Measurements from ENCODE around the gene TMEM51. TPM values are rescaled to one million over a fixed set of nuclear protein-coding genes. Genes with fewer than 3 reads are reported as not detected.

Gene TMEM51
- polyA plus RNA-seq, 1 experiment = 28.6 TPM

GRCh38 chr1:15231714-15232201 is 78.2 kb downstream of the TMEM51 start:
- H3K4me3 ChIP-seq (ENCODE audit: low read depth, low read length) = no peak overlapping the region
- ChIA-PET POLR2A (no interaction called here), CTCF (interaction anchor here (0.6 kb wide), 1 partner anchor 33 kb away, joined by 3 read pairs; no protein-coding TSS in a partner anchor)
- no peak for TF ChIP-seq CTCF (IDR thresholded peaks at IDR 0.05; ENCODE audit: low read depth, low read length)
- H3K9me3 ChIP-seq (ENCODE audit: control insufficient read depth, insufficient read depth, low read length) = no peaks in the 10 kb centered on the region
- no peak for DNase-seq (ENCODE audit: low read depth, low spot score)
- no peak overlapping the region for H3K27ac ChIP-seq (ENCODE audit: low read depth, low read length)
- H3K27me3 ChIP-seq (ENCODE audit: control insufficient read depth, insufficient read depth, low read length) = no peaks in the 10 kb centered on the region

- TF ChIP-seq CTCF (IDR thresholded peaks at IDR 0.05; ENCODE audit: low read depth, low read length) = no peak
- POLR2A ChIA-PET = no interaction called here
- no peak for DNase-seq (ENCODE audit: low read depth, low spot score)
- Histone ChIP-seq H3K27ac (ENCODE audit: low read depth, low read length) (no peak overlapping the region), H3K27me3 (ENCODE audit: control insufficient read depth, insufficient read depth, low read length) (peaks cover 3% of the 10 kb centered on the region), H3K9me3 (ENCODE audit: control insufficient read depth, insufficient read depth, low read length) (no peaks in the 10 kb centered on the region), H3K4me3 (ENCODE audit: low read depth, low read length) (no peak overlapping the region)
- CTCF ChIA-PET = interaction anchor here (0.7 to 1.3 kb wide), 2 partner anchors 81 to 167 kb away, joined by 3 read pairs; no protein-coding TSS in a partner anchor
Measured at GRCh38 chr1:15233689-15234088, 80.1 kb downstream of the TMEM51 start.

GRCh38 chr1:15236321-15236721 is 82.8 kb downstream of the TMEM51 start:
- DNase-seq (ENCODE audit: low read depth, low spot score) = no peak
- POLR2A ChIA-PET = no interaction called here
- Histone ChIP-seq H3K9me3 (ENCODE audit: control insufficient read depth, insufficient read depth, low read length) (no peaks in the 10 kb centered on the region), H3K27ac (ENCODE audit: low read depth, low read length) (no peak overlapping the region), H3K27me3 (ENCODE audit: control insufficient read depth, insufficient read depth, low read length) (peaks cover 3% of the 10 kb centered on the region), H3K4me3 (ENCODE audit: low read depth, low read length) (no peak overlapping the region)
- TF ChIP-seq CTCF (IDR thresholded peaks at IDR 0.05; ENCODE audit: low read depth, low read length) = no peak
- CTCF ChIA-PET = no interaction called here

GRCh38 chr1:15236746-15237145 is 83.2 kb downstream of the TMEM51 start:
- H3K4me3 ChIP-seq (ENCODE audit: low read depth, low read length) = no peak overlapping the region
- POLR2A ChIA-PET = no interaction called here
- no peak for DNase-seq (ENCODE audit: low read depth, low spot score)
- CTCF ChIA-PET = no interaction called here
- H3K27me3 ChIP-seq (ENCODE audit: control insufficient read depth, insufficient read depth, low read length) = peaks cover 3% of the 10 kb centered on the region
- H3K9me3 ChIP-seq (ENCODE audit: control insufficient read depth, insufficient read depth, low read length) = no peaks in the 10 kb centered on the region
- no peak overlapping the region for H3K27ac ChIP-seq (ENCODE audit: low read depth, low read length)
- TF ChIP-seq CTCF (IDR thresholded peaks at IDR 0.05; ENCODE audit: low read depth, low read length) = no peak

GRCh38 chr1:15238789-15239188 is 85.2 kb downstream of the TMEM51 start:
- POLR2A ChIA-PET = no interaction called here
- H3K27me3 ChIP-seq (ENCODE audit: control insufficient read depth, insufficient read depth, low read length) = peaks cover 3% of the 10 kb centered on the region
- no peak overlapping the region for H3K4me3 ChIP-seq (ENCODE audit: low read depth, low read length)
- no peak for TF ChIP-seq CTCF (IDR thresholded peaks at IDR 0.05; ENCODE audit: low read depth, low read length)
- no peaks in the 10 kb centered on the region for H3K9me3 ChIP-seq (ENCODE audit: control insufficient read depth, insufficient read depth, low read length)
- no peak overlapping the region for H3K27ac ChIP-seq (ENCODE audit: low read depth, low read length)
- CTCF ChIA-PET = no interaction called here
- no peak for DNase-seq (ENCODE audit: low read depth, low spot score)

Data from AG04450 (cell line).